Stimulated activated memory B cell treated with anti-CD40 and anti-IgM and Interleukin-4, amounts not matched to agents 10 μg/mL and 1 μg/mL and 100 μg/mL, for 72 hours (primary cell): ENCODE measurements around the gene USP38.

ENCODE experiments used
- ATAC-seq: fragments of 150-1000 bp; cut with Tn5 transposase; 2 replicates; pipeline ENCODE4 v1.10.0; 2021
- H3K27ac Mint-ChIP-seq: one replicate; pipeline ENCODE4 v1.8.0; 2022; ENCODE audit warnings: mild to moderate bottlenecking, mixed read lengths
- H3K27me3 Mint-ChIP-seq: one replicate; pipeline ENCODE4 v1.8.0; 2022; ENCODE audit warnings: mixed read lengths
- H3K36me3 Mint-ChIP-seq: one replicate; pipeline ENCODE4 v1.8.0; 2022; ENCODE audit warnings: mixed read lengths
- H3K4me1 Mint-ChIP-seq: one replicate; pipeline ENCODE4 v1.8.0; 2022; ENCODE audit warnings: mixed read lengths
- H3K4me3 Mint-ChIP-seq: one replicate; pipeline ENCODE4 v1.8.0; 2022; ENCODE audit warnings: mild to moderate bottlenecking, moderate library complexity, mixed read lengths
- H3K9me3 Mint-ChIP-seq: one replicate; pipeline ENCODE4 v1.8.0; 2022; ENCODE audit warnings: mixed read lengths

USP38 gene

DNA sequence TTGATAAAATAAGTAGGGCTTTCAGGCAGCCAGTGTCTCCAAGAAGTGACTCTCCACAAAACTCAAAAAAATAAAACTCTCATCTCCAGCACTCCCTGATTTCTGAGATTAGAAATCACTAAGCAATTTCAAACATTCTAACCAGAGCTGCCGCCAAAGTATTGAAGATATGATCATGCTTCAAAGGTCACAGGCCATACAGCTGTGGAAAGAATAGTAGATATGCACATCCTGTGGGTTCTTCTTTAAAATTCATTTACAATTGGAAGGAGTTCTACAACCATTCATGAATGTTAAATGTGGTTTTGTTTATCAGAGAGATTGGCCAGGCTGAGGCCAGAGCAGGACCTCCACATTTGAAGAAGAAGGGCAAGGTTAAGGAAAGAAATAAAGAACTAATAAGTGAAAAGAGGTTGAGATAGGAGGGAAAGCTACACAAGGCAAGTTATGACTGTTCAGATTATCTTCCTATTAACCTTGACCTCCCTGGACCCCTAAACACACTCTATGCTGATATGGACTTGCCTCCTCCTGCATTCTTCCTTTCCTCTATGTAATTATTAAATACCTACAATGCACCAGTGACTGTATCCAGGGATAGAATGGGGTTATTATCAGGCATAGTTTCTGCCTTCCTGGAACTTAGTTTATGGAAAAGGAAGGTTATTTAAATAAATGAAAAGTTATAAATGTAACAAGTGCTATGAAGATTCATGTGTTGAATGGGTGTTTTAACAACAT, 56.4 kb downstream of the USP38 start:
- H3K4me1 Mint-ChIP-seq: no peaks in the 10 kb centered on the region
- peaks cover 14% of the 10 kb centered on the region for H3K9me3 Mint-ChIP-seq

DNA sequence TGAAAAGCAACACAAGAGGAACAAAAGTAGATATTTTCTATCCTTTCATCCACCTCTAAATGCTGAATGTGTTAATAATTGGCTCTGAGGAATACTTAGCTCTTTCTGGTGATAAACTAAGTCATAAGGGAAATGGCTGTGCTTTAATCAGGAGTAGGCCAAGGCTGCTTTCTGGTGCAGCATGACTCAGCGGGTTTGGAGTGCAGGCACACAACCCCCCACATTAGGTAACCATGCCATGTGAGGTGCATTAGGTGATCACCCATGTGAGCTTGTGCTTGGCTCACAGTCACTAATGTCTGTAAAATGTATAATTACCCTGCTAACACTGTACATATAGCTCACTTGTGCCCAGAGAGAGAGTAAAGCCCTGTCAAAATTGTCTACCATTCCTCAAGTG, 57.2 kb downstream of the USP38 start:
- H3K4me1 Mint-ChIP-seq: no peaks in the 10 kb centered on the region
- H3K9me3 Mint-ChIP-seq: peaks cover 14% of the 10 kb centered on the region
- no peak for ATAC-seq
- no peaks in the 10 kb centered on the region for H3K36me3 Mint-ChIP-seq
- no peak overlapping the region for H3K4me3 Mint-ChIP-seq
- no peak overlapping the region for H3K27ac Mint-ChIP-seq
- peaks cover 6% of the 10 kb centered on the region for H3K27me3 Mint-ChIP-seq

More for the DNA sequence above, 56.4 kb downstream of the USP38 start:
- Mint-ChIP-seq H3K27me3 (no peaks in the 10 kb centered on the region), H3K27ac (no peak overlapping the region), H3K36me3 (no peaks in the 10 kb centered on the region), H3K4me3 (no peak overlapping the region)
- ATAC-seq: no peak

GRCh38 chr4:143243041-143243440, 58.3 kb downstream of the USP38 start:
- H3K4me1 Mint-ChIP-seq: no peaks in the 10 kb centered on the region
- H3K9me3 Mint-ChIP-seq: peaks cover 14% of the 10 kb centered on the region
- H3K4me3 Mint-ChIP-seq: no peak overlapping the region
- ATAC-seq: no peak
- no peak overlapping the region for H3K27ac Mint-ChIP-seq
- H3K36me3 Mint-ChIP-seq: no peaks in the 10 kb centered on the region
- H3K27me3 Mint-ChIP-seq: peaks cover 9% of the 10 kb centered on the region

- Mint-ChIP-seq H3K27me3 (peaks cover 9% of the 10 kb centered on the region), H3K36me3 (no peaks in the 10 kb centered on the region), H3K27ac (no peak overlapping the region), H3K4me3 (no peak overlapping the region), H3K4me1 (no peaks in the 10 kb centered on the region), H3K9me3 (peaks cover 6% of the 10 kb centered on the region)
- no peak for ATAC-seq
Observed at GRCh38 chr4:143246977-143247376, 62.3 kb downstream of the USP38 start.

GRCh38 chr4:143247866-143248265, 63.1 kb downstream of the USP38 start:
- no peaks in the 10 kb centered on the region for H3K4me1 Mint-ChIP-seq
- H3K4me3 Mint-ChIP-seq: no peak overlapping the region
- no peaks in the 10 kb centered on the region for H3K36me3 Mint-ChIP-seq
- no peak overlapping the region for H3K27ac Mint-ChIP-seq
- peaks cover 9% of the 10 kb centered on the region for H3K27me3 Mint-ChIP-seq
- H3K9me3 Mint-ChIP-seq: no peaks in the 10 kb centered on the region
- no peak for ATAC-seq

GRCh38 chr4:143248827-143249226, 64.1 kb downstream of the USP38 start:
- no peak for ATAC-seq
- no peak overlapping the region for H3K27ac Mint-ChIP-seq
- no peak overlapping the region for H3K4me3 Mint-ChIP-seq
- H3K27me3 Mint-ChIP-seq: peaks cover 12% of the 10 kb centered on the region
- H3K9me3 Mint-ChIP-seq: no peaks in the 10 kb centered on the region
- no peaks in the 10 kb centered on the region for H3K4me1 Mint-ChIP-seq
- H3K36me3 Mint-ChIP-seq: no peaks in the 10 kb centered on the region

DNA sequence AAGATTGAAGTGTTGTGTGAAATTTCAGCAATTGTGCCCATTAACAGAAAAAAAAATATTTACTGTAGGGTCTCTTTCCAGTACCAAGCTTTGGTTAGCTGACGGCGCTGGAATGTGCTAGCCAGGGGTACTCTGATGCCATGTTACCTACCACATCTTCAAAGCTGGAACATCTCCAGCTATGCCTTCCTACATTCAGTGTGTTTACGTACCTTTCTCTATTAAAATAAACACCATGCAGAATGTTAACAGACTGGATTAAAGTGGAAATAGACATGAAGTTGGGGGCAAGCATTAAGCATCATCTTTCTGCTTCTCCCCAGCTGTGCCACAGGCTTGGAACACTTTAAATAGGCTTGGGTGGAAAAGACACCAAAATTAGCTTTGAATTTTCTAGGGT, 65.9 kb downstream of the USP38 start:
- no peaks in the 10 kb centered on the region for H3K4me1 Mint-ChIP-seq
- no peak for ATAC-seq
- no peak overlapping the region for H3K4me3 Mint-ChIP-seq
- H3K9me3 Mint-ChIP-seq: no peaks in the 10 kb centered on the region
- peaks cover 17% of the 10 kb centered on the region for H3K27me3 Mint-ChIP-seq
- H3K27ac Mint-ChIP-seq: no peak overlapping the region
- H3K36me3 Mint-ChIP-seq: no peaks in the 10 kb centered on the region

DNA sequence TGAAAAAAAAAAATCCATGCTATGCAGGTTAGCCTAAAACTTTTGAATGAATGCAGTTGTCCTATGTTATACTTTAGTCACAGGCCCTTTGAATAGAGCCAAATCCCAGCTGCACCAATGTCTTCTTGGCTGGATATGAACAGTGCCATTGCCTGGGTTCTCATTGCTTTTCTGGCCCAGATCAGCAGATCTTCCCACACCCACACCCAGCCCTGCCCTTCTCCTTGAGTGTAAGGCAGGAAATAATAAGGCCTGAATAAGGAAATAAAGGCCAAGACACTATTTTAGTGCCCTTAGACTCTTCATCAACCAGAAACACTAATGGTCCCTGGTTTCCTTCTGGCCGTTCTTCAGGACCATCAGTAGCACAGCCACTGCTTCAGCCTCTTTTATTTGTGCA, 66.6 kb downstream of the USP38 start:
- Mint-ChIP-seq H3K4me3 (no peak overlapping the region), H3K27me3 (peaks cover 16% of the 10 kb centered on the region), H3K36me3 (no peaks in the 10 kb centered on the region), H3K4me1 (no peaks in the 10 kb centered on the region), H3K27ac (no peak overlapping the region), H3K9me3 (no peaks in the 10 kb centered on the region)
- no peak for ATAC-seq

DNA sequence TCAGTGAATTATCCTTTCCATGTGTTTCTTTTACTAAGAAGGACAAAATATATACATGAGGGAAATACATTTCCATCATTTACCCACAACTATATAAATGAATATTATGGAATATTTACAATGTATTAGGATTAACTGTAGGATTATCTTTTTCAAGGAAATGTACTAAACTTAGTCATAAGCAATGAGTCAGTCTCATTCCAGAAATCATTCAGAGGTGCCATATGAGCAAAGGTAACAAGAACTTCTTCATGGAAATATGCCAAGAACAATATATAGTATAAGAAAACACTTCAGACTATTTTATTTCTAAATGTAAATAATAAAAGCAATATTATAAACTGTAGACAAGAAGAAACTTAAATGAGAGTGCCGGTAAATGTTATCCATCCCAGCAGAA, 67.1 kb downstream of the USP38 start:
- no peaks in the 10 kb centered on the region for H3K36me3 Mint-ChIP-seq
- H3K9me3 Mint-ChIP-seq: no peaks in the 10 kb centered on the region
- H3K27ac Mint-ChIP-seq: no peak overlapping the region
- ATAC-seq: no peak
- H3K4me1 Mint-ChIP-seq: no peaks in the 10 kb centered on the region
- no peak overlapping the region for H3K4me3 Mint-ChIP-seq
- H3K27me3 Mint-ChIP-seq: peaks cover 12% of the 10 kb centered on the region

DNA sequence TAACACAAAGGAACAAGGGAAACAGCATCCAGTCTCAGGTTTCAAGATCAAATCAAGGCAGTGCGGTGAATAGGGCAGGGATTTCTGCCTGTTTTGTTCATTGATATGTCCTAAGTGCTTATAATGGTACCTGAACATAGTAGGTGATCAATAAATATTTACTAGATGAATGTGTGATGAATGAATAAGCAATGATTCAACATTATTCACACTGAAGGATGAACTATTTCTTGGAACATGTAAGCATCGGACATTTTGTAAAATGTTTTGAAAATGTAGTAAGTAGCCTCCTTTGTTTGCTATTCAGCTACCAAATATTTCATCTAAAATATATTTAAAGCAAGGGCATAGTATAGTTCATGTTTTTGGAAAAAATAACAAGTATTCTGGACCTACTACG, 67.8 kb downstream of the USP38 start:
- H3K36me3 Mint-ChIP-seq: no peaks in the 10 kb centered on the region

DNA sequence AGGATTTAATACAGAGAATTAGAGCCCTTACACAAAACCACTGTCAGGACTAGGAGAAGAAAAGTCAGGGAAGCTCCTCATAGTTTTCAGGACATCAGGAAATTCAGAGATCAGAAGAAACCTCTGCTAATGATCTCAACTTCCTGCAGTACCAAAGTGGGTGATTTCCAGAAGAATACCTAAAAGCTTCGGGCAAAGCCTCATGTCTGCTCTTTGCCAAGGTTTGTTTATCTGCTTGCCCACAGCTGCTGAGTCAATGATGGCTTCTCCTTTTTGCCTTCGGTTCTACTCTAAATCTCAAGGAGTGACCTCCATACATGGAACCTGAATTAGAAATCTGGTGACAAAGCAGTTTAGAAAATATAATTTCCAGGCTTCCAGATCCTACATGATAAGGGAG, 68.4 kb downstream of the USP38 start:
- Mint-ChIP-seq H3K4me3 (no peak overlapping the region), H3K9me3 (no peaks in the 10 kb centered on the region), H3K27me3 (peaks cover 8% of the 10 kb centered on the region), H3K4me1 (no peaks in the 10 kb centered on the region), H3K27ac (no peak overlapping the region), H3K36me3 (no peaks in the 10 kb centered on the region)
- ATAC-seq: no peak

More for the DNA sequence above, 67.8 kb downstream of the USP38 start:
- Mint-ChIP-seq H3K27ac (no peak overlapping the region), H3K9me3 (no peaks in the 10 kb centered on the region), H3K4me3 (no peak overlapping the region), H3K4me1 (no peaks in the 10 kb centered on the region), H3K27me3 (peaks cover 8% of the 10 kb centered on the region)
- no peak for ATAC-seq

GRCh38 chr4:143254491-143255226, 69.9 kb downstream of the USP38 start:
- Mint-ChIP-seq H3K4me1 (no peaks in the 10 kb centered on the region), H3K27ac (no peak overlapping the region), H3K4me3 (no peak overlapping the region), H3K27me3 (peaks cover 8% of the 10 kb centered on the region), H3K36me3 (no peaks in the 10 kb centered on the region), H3K9me3 (no peaks in the 10 kb centered on the region)
- no peak for ATAC-seq

DNA sequence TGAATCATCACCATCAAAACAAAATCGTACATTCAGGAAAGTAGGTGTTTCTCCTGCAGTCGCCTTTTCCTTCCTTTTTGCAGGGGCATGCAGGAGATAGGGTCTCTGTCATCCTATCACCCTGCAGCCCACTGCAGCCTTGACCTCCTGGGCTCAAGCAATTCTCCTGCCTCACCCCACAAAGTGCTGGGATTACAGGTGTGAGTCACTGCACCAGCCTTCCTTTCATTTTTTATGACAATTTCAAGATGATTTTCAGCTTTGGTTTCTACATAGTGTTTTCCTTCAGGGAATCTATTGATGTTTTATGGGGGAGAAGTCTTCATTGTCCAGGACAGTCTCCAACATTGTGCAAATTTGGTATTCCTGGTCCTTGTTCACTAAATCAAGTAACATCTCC, 71.7 kb downstream of the USP38 start:
- Mint-ChIP-seq H3K27ac (no peak overlapping the region), H3K9me3 (no peaks in the 10 kb centered on the region), H3K4me1 (no peaks in the 10 kb centered on the region), H3K4me3 (no peak overlapping the region), H3K36me3 (no peaks in the 10 kb centered on the region), H3K27me3 (peaks cover 8% of the 10 kb centered on the region)
- no peak for ATAC-seq

DNA sequence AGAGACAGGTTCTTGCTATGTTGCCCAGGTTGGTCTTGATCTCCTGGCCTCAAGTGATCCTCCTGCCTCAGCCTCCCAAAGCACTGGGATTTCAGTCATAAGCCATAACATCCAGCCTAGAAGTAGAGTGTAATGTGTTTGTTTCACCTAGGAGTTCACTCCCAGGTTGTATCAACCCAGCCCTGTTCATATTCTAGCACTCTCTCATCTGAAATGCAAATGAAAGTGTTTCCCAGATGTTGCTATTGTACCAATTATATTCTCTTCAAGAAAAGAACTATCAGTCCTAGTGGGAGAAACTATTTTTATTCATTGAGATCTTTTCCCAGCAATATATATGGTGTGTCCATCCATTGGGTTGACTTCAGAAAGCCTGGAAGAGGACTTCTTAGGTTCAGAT, 72.6 kb downstream of the USP38 start:
- Mint-ChIP-seq H3K9me3 (no peaks in the 10 kb centered on the region), H3K27me3 (peaks cover 8% of the 10 kb centered on the region), H3K36me3 (no peaks in the 10 kb centered on the region), H3K27ac (no peak overlapping the region), H3K4me1 (no peaks in the 10 kb centered on the region), H3K4me3 (no peak overlapping the region)
- no peak for ATAC-seq

- no peak overlapping the region for H3K27ac Mint-ChIP-seq
- no peaks in the 10 kb centered on the region for H3K36me3 Mint-ChIP-seq
- H3K27me3 Mint-ChIP-seq: no peaks in the 10 kb centered on the region
- H3K4me1 Mint-ChIP-seq: no peaks in the 10 kb centered on the region
- H3K4me3 Mint-ChIP-seq: no peak overlapping the region
- ATAC-seq: no peak
- no peaks in the 10 kb centered on the region for H3K9me3 Mint-ChIP-seq
Observed at GRCh38 chr4:143260750-143261149, 76.0 kb downstream of the USP38 start.

- H3K4me1 Mint-ChIP-seq: no peaks in the 10 kb centered on the region
- peaks cover 10% of the 10 kb centered on the region for H3K9me3 Mint-ChIP-seq
- no peak overlapping the region for H3K27ac Mint-ChIP-seq
- no peaks in the 10 kb centered on the region for H3K27me3 Mint-ChIP-seq
- H3K36me3 Mint-ChIP-seq: no peaks in the 10 kb centered on the region
- ATAC-seq: no peak
- no peak overlapping the region for H3K4me3 Mint-ChIP-seq
Observed at GRCh38 chr4:143262838-143263237, 78.1 kb downstream of the USP38 start.
